Adipocyte (in vitro differentiated cells): ENCODE measurements around the gene PLCL1.
"Not testable (repeated sequence)": the region's sequence is repeated elsewhere in the genome, so short reads cannot be mapped to it uniquely, and the experiment has no call there.

ENCODE experiments used
- DNase-seq: peaks from one replicate; pipeline ENCODE4 v3.0.0-alpha.2; 2015; ENCODE audit warnings: low read depth
- H3K27me3 ChIP-seq: replicated peaks from 2 replicates; pipeline ENCODE4 v1.7.0; 2013; ENCODE audit warnings: mild to moderate bottlenecking, low read length, moderate library complexity; ENCODE audit not compliant: control insufficient read depth, insufficient read depth
- H3K36me3 ChIP-seq: 2 replicates; pipeline ENCODE4 v1.7.0; 2013; ENCODE audit warnings: low read length, mild to moderate bottlenecking, moderate library complexity; ENCODE audit not compliant: control insufficient read depth, insufficient read depth, severe bottlenecking
- H3K4me1 ChIP-seq: 2 replicates; pipeline ENCODE4 v1.7.0; 2013; ENCODE audit warnings: mild to moderate bottlenecking, low read length, moderate library complexity; ENCODE audit not compliant: control insufficient read depth, insufficient read depth
- H3K4me3 ChIP-seq: 2 replicates; pipeline ENCODE4 v1.7.0; 2013; ENCODE audit warnings: mild to moderate bottlenecking, low read length, moderate library complexity
- H3K9ac ChIP-seq: 2 replicates; pipeline ENCODE4 v1.7.0; 2013; ENCODE audit warnings: mild to moderate bottlenecking, low read length, moderate library complexity
- H3K9me3 ChIP-seq: 2 replicates; pipeline ENCODE4 v1.7.0; 2013; ENCODE audit warnings: mild to moderate bottlenecking, low read length, moderate library complexity; ENCODE audit not compliant: control insufficient read depth

PLCL1 gene

DNA sequence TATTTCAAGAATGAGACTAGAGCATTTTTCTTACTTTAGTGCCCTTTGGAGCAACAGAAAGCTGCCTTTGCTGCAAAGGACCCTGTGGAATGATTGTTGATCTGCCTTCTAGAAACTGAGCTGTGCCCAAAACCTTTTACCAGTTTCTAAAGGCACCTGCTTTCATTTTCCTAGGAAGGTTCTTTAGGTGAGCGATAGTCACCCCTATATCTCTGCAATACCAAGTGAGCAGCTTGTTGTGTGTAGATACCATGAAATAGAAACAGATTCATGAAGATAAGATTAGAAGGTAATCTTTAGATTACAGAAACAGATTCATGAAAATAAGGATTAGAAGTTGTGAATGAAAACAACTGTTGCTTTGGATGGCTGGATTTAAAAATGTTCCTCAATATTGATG, 202.3 kb downstream of the PLCL1 start:
- DNase-seq, result no peak
- Histone ChIP-seq H3K36me3 (no peaks in the 10 kb centered on the region), H3K9me3 (peaks cover under 1% of the 10 kb centered on the region), H3K27me3 (no peaks in the 10 kb centered on the region), H3K9ac (no peak overlapping the region), H3K4me1 (no peaks in the 10 kb centered on the region), H3K4me3 (no peak overlapping the region)

- Histone ChIP-seq H3K4me3 (no peak overlapping the region), H3K4me1 (no peaks in the 10 kb centered on the region), H3K27me3 (no peaks in the 10 kb centered on the region)
Measured at GRCh38 chr2:198008230-198008629, 203.8 kb downstream of the PLCL1 start.

GRCh38 chr2:198012025-198012424, 207.6 kb downstream of the PLCL1 start:
- Histone ChIP-seq H3K4me1 (no peaks in the 10 kb centered on the region), H3K9ac (no peak overlapping the region), H3K9me3 (peaks cover 5% of the 10 kb centered on the region), H3K27me3 (no peaks in the 10 kb centered on the region), H3K36me3 (no peaks in the 10 kb centered on the region), H3K4me3 (no peak overlapping the region)
- DNase-seq, result no peak

More at GRCh38 chr2:198008230-198008629, 203.8 kb downstream of the PLCL1 start:
- DNase-seq, result no peak
- Histone ChIP-seq H3K9me3 (peaks cover 5% of the 10 kb centered on the region), H3K36me3 (no peaks in the 10 kb centered on the region), H3K9ac (no peak overlapping the region)

DNA sequence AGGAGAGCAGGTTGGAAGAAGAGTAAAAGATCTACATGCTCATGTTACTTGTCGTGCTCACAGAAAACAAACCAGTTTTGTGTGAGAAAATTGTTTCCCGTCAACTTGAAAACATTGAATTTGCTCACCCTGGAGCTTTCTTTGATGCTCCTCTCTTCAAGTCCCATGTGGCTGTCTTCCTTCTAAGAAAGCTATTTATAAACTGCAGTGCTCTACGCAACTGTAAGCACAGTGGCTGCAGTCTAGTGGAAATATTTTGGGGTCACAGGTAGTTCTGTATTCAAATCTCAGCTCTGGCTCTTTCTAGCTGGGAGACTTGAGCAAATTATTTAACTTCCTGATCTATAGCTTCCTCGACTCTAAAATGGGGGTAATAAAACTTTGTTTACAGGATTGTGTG, 211.8 kb downstream of the PLCL1 start:
- DNase-seq, result no peak
- Histone ChIP-seq H3K36me3 (no peaks in the 10 kb centered on the region), H3K4me1 (no peaks in the 10 kb centered on the region), H3K27me3 (no peaks in the 10 kb centered on the region), H3K4me3 (no peak overlapping the region), H3K9ac (no peak overlapping the region), H3K9me3 (peaks cover 5% of the 10 kb centered on the region)

- Histone ChIP-seq H3K27me3 (no peaks in the 10 kb centered on the region), H3K9me3 (peaks cover 1% of the 10 kb centered on the region), H3K9ac (no peak overlapping the region), H3K36me3 (no peaks in the 10 kb centered on the region), H3K4me1 (no peaks in the 10 kb centered on the region), H3K4me3 (no peak overlapping the region)
- DNase-seq, result no peak
Measured at GRCh38 chr2:198017068-198017467, 212.7 kb downstream of the PLCL1 start.

DNA sequence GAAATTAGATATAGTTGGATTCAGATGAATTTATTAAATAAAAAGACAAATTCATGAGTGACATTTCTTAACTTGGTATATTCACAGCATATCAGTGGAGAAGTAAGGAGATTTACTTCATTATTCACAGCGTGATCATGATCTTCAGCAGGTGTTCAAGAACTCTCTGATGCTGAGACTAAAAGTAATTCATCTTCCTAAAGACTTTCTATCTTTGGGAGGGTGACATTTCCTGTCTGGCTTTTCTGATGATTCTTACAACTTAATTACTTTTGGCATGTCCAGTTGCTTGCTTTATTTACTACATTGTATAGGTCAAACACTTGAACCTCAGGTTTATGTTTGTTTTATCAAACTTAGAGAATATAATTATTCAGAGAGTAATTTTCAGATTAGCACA, 224.6 kb downstream of the PLCL1 start:
- DNase-seq, result no peak
- Histone ChIP-seq H3K27me3 (no peaks in the 10 kb centered on the region), H3K9ac (no peak overlapping the region), H3K36me3 (no peaks in the 10 kb centered on the region), H3K4me3 (no peak overlapping the region), H3K9me3 (no peaks in the 10 kb centered on the region), H3K4me1 (peaks cover 2% of the 10 kb centered on the region)

GRCh38 chr2:198029576-198029975, 225.2 kb downstream of the PLCL1 start:
- H3K4me1 ChIP-seq, H3K27me3 ChIP-seq, H3K4me3 ChIP-seq, H3K9ac ChIP-seq, H3K9me3 ChIP-seq, H3K36me3 ChIP-seq: not testable (repeated sequence)
- DNase-seq, result peak; percentile 24

DNA sequence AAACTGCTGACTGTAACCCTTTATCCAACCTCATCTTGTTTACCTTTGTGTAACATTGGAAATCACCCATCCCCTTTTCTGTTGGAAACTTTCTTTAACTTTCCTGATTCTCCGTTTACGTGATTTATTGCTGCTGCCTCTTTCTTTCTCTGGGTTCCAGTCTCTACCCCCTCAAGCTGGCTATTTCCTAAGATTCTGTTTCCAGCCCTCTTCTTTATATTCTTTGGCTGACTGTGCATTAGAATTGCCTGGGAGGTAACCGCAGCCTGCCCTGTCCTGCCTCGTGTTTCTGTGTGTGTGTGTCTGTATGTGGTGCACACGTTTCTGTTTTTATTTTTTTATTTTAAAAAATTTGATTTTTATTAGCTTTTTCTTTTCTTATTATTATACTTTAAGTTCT, 229.2 kb downstream of the PLCL1 start:
- Histone ChIP-seq H3K4me1 (peaks cover 7% of the 10 kb centered on the region), H3K4me3 (no peak overlapping the region), H3K9me3 (no peaks in the 10 kb centered on the region), H3K9ac (no peak overlapping the region), H3K36me3 (no peaks in the 10 kb centered on the region), H3K27me3 (no peaks in the 10 kb centered on the region)
- DNase-seq, result no peak

- H3K9ac ChIP-seq, result no peak overlapping the region
- DNase-seq, result no peak
- no peaks in the 10 kb centered on the region for H3K36me3 ChIP-seq
- no peaks in the 10 kb centered on the region for H3K27me3 ChIP-seq
- peaks cover 5% of the 10 kb centered on the region for H3K4me1 ChIP-seq
- no peak overlapping the region for H3K4me3 ChIP-seq
- no peaks in the 10 kb centered on the region for H3K9me3 ChIP-seq
Measured at GRCh38 chr2:198036029-198036879, 231.9 kb downstream of the PLCL1 start.

DNA sequence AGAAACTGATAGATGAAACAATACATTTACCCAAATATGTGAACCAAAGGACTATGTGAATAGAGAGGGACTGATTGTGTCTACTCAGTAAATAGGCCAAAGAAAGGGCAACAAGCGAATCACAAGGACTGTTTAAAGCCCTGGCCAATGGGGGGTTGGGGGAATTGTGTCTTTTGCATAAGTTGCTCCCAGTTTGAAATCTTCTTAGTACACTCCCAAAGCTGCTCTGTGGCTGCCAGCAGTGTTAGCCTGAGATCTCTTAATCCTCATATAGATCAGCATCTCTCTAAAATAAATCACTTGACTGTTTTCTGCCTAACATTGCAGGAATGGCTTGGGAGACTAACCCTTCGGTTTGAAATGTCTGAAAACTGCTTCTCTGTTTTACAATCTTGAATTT, 236.4 kb downstream of the PLCL1 start:
- peaks cover 13% of the 10 kb centered on the region for H3K4me1 ChIP-seq
- no peaks in the 10 kb centered on the region for H3K27me3 ChIP-seq
- H3K36me3 ChIP-seq, result no peaks in the 10 kb centered on the region
- H3K4me3 ChIP-seq, result no peak overlapping the region
- H3K9me3 ChIP-seq, result no peaks in the 10 kb centered on the region
- H3K9ac ChIP-seq, result no peak overlapping the region
- DNase-seq, result no peak

- Histone ChIP-seq H3K9ac (no peak overlapping the region), H3K4me1 (peaks cover 13% of the 10 kb centered on the region), H3K36me3 (no peaks in the 10 kb centered on the region), H3K27me3 (no peaks in the 10 kb centered on the region), H3K4me3 (no peak overlapping the region), H3K9me3 (no peaks in the 10 kb centered on the region)
- no peak for DNase-seq
Measured at GRCh38 chr2:198042189-198042588, 237.8 kb downstream of the PLCL1 start.

DNA sequence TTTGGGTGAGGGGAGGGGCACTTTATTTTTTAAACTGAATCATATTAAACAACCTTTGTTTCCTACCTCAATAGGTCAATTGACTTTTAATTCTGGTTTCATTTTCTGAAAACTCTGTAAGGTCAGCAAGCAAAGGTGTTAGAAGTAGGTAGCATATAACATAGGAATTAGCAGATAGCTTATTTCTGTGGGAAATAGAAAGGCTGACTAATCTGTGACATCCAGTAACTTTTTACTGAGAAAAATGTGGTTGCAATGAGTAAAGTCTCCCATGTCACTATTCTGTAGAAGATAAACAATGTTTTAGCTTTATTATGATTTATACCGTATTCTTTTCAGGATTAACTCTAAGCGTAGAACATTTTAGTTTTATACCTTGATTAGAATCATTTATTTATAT, 240.4 kb downstream of the PLCL1 start:
- H3K4me1 ChIP-seq, result peaks cover 8% of the 10 kb centered on the region
- DNase-seq, result peak; percentile 36
- H3K4me3 ChIP-seq, result no peak overlapping the region
- H3K27me3 ChIP-seq, result no peaks in the 10 kb centered on the region
- no peak overlapping the region for H3K9ac ChIP-seq
- H3K36me3 ChIP-seq, result no peaks in the 10 kb centered on the region
- H3K9me3 ChIP-seq, result no peaks in the 10 kb centered on the region
